ENCODE data around the gene CCER1.
"Not testable (repeated sequence)": the region's sequence is repeated elsewhere in the genome, so short reads cannot be mapped to it uniquely, and the experiment has no call there.

Gene CCER1, protein sequence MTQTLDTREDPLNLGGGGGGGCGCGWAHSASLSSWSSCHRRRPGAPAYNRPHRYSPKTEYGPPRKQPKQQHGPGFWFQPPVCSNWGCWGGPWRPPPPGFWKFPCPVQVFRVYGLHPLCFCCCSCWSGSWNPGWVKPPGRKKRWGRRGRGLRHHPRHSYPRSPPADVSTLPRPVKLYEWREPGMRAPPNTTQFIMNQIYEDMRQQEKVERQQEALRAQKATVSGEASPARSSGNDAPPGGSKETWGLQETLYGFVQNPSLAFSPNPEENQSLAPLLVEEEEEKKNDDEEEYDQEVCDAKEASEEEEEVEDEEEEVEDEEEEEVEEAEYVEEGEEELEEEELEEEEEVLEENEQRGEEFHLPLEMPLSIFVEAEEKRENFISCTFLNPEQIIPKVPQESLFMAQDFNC

DNA sequence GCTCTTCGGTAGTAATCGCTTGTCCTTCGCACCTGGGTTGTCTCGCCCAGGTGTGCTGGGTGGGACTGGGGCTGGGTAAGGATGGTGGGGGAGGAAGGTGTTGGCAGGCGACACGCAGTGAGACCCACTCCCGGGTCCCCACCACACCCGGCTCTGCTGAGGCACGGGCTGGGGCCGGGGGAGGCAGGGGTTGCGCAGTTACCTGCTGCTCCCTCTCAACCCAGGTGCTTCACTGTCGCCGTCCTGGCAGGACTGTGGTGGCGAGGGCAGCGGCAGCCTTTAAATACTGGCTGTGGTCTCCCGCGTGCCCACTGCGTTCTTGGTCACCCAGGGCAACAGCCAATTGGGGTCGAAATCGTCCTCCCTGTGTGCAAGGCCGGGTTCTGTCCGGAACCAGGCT lies at the start of gene CCER1:
Gene CCER1, minus strand, starts transcription at position 256 of the 400 bp plus-strand sequence. CDS start 434 bp downstream, outside the sequence.
- FAIRE-seq (no peak), DNase-seq (ENCODE audit: insufficient read length, low spot score) (no peak)
- no peak for TF ChIP-seq POLR2A (IDR thresholded peaks at IDR 0.05; ENCODE audit: low read depth, low read length)

DNA sequence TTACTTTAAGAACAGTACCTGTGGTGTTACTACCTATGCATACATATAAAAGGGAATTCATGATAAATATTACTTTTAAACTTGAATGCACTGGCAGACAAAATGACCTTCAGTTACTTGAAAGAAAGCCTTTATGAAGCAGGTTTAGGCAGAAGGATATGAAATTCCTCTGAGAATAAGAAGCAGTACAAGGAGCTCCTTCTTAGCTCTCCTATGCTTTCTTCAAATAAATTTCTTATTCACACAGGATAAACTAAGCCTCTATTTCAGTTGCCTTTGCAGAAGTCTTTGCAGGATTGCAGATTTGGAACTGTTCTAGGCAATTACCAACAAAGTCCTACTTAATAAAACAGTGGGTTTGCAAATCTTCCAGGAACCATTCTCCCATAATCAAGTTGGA lies 48.8 kb upstream of the CCER1 start:
- DNase-seq (ENCODE audit: insufficient read length, low spot score) (no peak), FAIRE-seq (no peak)
- no peak for TF ChIP-seq POLR2A (IDR thresholded peaks at IDR 0.05; ENCODE audit: low read depth, low read length)

DNA sequence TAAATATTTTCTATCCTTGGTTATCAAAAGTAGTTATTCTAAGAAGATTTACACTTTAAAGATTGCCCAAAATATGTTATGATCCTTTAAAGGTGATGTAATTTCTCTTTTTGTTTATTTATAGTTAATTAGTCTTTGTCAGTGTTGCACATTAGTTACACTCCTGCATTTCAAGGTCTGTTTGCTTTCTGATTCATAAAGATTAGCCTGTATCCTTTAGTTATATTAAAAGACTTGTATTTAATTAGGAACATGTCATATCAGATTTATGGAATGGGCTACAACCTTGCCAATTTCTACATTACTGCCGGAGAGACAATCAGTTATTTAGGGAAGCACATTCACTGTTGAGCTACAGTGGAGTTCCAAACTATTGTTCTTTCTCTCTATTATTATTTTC lies 46.3 kb upstream of the CCER1 start:
- FAIRE-seq (no peak), DNase-seq (ENCODE audit: insufficient read length, low spot score) (no peak)
- TF ChIP-seq POLR2A (IDR thresholded peaks at IDR 0.05; ENCODE audit: low read depth, low read length) = no peak

DNA sequence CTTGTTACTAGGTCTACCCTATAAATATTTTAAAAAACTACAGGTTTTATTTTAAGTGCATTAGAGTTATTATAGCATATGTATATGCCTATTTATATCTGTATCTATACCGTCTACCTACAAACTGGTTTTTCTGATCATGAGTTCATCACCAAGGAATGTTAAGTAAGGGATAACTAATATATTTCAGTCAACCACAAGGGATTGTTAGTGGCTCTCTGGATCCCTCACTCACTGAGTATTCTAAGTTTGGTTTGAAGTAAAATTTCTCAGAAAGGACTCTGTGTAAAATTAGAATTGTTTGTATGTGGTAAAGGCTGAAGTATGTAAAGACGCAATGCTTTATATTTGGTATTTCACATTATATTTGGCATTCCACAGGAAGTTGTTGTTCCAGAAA lies 45.0 kb upstream of the CCER1 start:
- DNase-seq (ENCODE audit: insufficient read length, low spot score) (no peak), FAIRE-seq (peak; percentile 15)
- no peak for TF ChIP-seq POLR2A (IDR thresholded peaks at IDR 0.05; ENCODE audit: low read depth, low read length)

DNA sequence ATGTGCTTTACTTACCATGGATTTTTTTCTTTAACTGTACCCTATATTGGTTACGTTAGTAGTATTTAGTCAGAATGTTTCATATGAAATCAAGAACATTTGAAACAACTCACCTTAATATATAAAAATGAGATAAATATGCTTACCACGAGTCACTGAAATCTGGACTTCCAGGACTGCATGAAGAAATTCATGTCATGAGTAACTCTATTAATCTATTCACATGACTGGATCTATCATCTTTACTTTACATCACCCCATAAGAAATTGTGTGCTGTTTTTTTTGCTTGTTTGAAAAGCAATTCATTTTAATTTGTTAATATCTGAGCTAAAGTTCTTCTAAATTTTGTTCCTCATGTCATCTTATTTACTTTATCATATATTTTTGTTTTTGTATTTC lies 44.6 kb upstream of the CCER1 start:
- DNase-seq (ENCODE audit: insufficient read length, low spot score) (no peak), FAIRE-seq (no peak)
- no peak for TF ChIP-seq POLR2A (IDR thresholded peaks at IDR 0.05; ENCODE audit: low read depth, low read length)

DNA sequence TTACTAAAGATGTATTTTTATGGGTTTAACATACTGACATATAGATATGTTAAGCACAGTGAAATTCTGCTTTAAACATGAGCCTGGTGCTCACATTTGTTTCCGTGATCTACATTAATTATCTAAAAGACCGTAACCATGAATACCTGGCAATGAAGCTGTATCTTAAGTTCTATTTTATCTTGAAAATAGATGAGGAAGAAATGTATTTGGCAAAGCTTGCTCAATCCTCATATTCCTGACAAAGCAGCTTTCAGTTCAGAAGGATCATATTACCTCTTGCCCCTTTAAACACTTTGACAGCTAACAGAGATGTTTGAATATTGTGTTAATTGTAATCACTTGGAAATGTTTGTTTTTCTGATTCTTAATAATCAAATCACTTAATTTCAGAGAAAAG lies 40.0 kb upstream of the CCER1 start:
- no peak for FAIRE-seq
- DNase-seq (ENCODE audit: insufficient read length, low spot score) = no peak
- no peak for TF ChIP-seq POLR2A (IDR thresholded peaks at IDR 0.05; ENCODE audit: low read depth, low read length)

DNA sequence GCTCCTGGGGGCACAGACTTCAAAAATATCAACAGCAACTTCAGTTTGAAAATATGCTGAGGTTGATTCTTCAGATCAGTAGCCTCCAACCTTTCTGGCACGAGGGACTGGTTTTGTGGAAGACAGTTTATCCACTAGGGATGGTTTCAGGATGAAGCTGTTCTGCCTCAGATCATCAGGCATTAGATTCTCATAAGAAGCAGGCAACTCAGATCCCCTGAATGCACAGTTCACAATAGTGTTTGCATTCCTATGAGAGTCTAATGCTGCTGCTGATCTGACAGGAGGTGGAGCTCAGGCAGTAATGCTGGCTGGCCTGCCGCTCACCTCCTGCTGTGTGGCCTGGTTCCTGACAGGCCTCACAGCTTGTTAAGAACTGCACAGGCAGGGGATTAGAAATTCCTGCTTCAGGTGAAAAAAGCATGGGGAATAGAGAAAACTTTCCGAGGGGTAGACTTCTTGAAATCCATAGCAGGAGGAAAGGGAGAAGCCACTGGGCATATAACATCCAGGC lies 37.0 kb upstream of the CCER1 start:
- TF ChIP-seq POLR2A (IDR thresholded peaks at IDR 0.05; ENCODE audit: low read depth, low read length) = no peak
- no peak for FAIRE-seq
- DNase-seq (ENCODE audit: insufficient read length, low spot score) = no peak

DNA sequence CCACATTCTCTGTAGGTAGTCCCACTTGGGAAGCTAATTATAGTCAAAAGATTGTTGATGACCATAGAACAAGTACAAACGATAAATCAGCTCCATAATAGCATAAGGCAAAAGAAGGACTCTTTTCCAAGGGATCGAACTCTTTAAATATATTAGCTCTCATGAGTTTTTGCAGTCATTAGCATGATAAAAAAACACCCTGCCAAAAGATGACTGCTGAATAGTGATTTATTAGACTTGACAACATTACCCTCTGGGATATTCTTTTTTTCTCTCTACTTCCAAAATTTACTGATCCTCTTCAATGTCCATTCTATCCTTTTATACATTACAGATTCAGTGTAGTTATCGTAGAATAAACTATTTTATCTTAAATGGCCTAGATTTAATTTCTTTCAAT lies 35.6 kb upstream of the CCER1 start:
- FAIRE-seq = no peak
- no peak for TF ChIP-seq POLR2A (IDR thresholded peaks at IDR 0.05; ENCODE audit: low read depth, low read length)
- DNase-seq (ENCODE audit: insufficient read length, low spot score) = no peak

DNA sequence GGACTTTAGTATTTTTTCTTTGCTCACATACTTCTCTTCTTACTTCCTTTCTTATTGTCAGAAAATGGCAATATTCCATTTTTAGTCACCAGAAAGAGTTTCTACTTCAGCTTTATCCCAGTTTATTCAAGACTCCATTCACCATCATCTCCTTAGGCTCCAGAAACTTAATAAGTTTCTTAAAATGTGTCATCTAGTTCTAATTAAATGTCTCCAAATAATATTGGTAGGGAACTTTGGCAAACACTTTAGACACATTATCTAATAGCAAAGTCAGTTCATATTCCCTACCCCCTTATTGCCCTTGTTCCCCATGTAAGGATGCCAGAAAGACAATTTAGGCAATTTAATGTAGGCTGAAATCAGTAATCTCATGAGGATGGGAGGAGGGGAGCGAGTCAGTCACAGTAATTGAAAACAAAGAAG lies 34.7 kb upstream of the CCER1 start:
- TF ChIP-seq POLR2A (IDR thresholded peaks at IDR 0.05; ENCODE audit: low read depth, low read length) = no peak
- DNase-seq (ENCODE audit: insufficient read length, low spot score) (no peak), FAIRE-seq (no peak)

DNA sequence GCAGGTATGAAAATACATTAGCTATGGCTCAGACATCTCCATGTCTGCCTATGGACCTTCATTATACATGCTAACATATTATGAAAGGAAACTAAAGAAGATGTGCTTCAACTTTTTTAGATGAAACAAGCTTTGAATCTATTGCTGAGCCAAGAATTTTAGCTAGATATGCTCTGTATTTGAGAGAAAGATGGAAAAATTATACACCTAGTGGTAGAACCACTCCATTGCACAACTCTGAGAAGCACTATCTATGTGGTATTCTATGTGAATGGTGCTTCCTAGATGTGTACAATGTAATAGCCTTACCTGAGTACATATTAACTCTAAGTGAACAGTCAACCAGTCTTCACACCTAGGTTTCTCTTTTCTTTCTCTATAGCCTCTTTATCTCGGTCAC lies 32.5 kb upstream of the CCER1 start:
- DNase-seq (ENCODE audit: insufficient read length, low spot score) (no peak), FAIRE-seq (no peak)
- no peak for TF ChIP-seq POLR2A (IDR thresholded peaks at IDR 0.05; ENCODE audit: low read depth, low read length)

DNA sequence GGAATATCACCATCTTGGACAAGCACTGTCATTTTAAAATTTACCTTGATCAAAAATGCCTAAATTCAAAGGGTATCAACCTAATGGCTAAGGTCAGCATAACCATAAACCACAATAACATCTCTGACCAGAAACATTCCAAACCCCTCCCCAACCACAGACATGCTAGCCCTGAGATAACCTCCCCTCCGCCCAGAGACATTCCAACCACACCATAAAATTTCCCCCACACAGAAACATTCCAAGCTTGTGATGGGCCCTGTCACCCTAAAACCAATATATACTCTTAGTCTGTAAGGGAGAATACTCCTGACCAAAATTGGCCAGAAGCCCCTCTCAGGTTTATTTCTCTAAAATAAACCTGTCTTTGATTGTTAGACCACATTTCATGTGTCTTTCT lies 32.1 kb upstream of the CCER1 start:
- TF ChIP-seq POLR2A (IDR thresholded peaks at IDR 0.05; ENCODE audit: low read depth, low read length) = no peak
- no peak for FAIRE-seq
- no peak for DNase-seq (ENCODE audit: insufficient read length, low spot score)

DNA sequence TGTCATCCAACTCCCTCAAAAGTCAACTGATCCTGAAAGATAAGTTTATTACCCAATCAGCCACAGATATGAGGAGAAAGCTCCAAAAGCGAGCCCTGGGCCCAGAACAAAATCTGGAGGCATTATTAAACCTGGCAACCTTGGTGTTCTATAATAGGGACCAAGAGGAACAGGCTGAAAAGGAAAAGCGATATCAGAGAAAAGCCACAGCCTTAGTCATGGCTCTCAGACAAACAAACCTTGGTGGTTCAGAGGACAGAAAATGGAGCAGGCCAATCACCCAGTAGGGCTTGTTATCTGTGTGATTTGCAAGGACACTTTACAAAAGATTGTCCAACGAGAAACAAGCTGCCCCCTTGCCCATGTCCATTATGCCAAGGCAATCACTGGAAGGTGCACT lies 30.4 kb upstream of the CCER1 start:
- FAIRE-seq = not testable (repeated sequence)

DNA sequence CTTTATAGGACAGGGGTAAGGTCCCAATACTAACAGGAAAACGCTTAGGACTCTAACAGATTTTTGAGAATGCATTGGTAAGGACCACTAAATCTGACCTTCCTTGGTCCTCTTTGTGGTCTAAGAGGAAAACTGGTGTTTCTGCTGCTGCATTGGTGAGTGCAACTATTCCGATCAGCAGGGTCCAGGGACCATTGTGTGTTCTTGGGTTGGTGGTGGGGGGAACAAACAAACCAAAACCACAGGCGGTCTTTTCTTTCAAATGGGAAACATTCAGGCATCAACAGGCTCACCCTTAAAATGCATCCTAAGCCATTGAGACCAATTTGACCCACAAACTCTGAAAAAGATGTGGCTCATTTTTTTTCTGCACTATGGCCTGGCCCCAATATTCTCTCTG lies 29.1 kb upstream of the CCER1 start:
- TF ChIP-seq POLR2A (IDR thresholded peaks at IDR 0.05; ENCODE audit: low read depth, low read length) = no peak
- FAIRE-seq (no peak), DNase-seq (ENCODE audit: insufficient read length, low spot score) (no peak)

More for the DNA sequence above, 30.4 kb upstream of the CCER1 start:
- DNase-seq (ENCODE audit: insufficient read length, low spot score) = not testable (repeated sequence)

DNA sequence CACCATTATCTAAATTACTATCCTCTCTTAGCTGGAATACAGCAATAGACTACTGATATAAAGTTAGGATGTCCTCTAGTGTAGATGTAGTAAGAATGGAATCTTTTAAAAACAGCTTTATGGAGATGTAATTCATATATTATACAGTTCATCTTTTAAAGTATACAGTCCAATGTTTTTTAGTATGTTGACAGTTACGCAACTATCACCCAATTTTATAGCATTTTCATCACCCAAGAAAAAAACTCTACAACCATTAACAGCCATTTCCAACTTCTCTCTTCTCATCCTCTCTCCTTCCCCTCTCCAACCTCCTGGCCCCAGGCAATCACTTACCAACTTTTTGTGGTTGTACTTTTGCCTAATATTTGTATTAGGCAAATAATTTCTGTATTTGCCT lies 27.2 kb upstream of the CCER1 start:
- no peak for FAIRE-seq
- TF ChIP-seq POLR2A (IDR thresholded peaks at IDR 0.05; ENCODE audit: low read depth, low read length) = no peak
- DNase-seq (ENCODE audit: insufficient read length, low spot score) = no peak

DNA sequence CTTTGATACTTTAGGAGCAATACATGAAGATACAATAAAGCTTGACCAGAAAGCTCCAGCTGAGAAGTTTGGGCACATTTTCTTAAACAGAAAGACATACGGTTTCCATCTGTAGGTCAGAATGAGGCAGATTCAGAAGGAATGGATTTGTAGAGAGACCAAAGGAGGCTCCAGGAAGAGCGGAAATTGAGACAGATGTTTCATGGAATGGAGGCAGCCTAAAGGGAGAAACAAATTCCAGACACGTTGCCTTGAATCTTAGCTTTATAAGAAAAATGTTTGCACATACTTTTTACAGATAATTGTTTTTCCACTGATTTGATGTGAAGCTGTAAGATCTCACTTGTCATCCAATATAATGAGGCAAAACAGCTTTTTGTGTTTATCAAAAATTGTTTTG lies 25.0 kb upstream of the CCER1 start:
- DNase-seq (ENCODE audit: insufficient read length, low spot score) (no peak), FAIRE-seq (no peak)
- TF ChIP-seq POLR2A (IDR thresholded peaks at IDR 0.05; ENCODE audit: low read depth, low read length) = no peak
